ENCODE results near the gene APLP2.
"Not testable (repeated sequence)": the region's sequence is repeated elsewhere in the genome, so short reads cannot be mapped to it uniquely, and the experiment has no call there.

APLP2 gene

DNA sequence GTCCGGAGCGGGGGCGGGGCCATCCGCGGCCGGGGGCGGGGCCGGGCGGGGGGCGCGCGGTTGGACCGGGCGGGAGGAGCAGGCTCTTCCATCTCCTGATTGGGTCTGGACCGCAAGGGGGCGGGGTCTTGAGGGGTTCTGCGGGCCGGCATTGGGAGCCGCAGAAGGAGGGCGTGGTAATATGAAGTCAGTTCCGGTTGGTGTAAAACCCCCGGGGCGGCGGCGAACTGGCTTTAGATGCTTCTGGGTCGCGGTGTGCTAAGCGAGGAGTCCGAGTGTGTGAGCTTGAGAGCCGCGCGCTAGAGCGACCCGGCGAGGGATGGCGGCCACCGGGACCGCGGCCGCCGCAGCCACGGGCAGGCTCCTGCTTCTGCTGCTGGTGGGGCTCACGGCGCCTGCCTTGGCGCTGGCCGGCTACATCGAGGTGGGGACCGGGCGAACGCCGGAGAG, at the start of gene APLP2:
Gene APLP2, plus strand, starts transcription at position 236 of the 450 bp plus-strand sequence. Its CDS starts 84 bp downstream, at position 320.
- DNase-seq: peak; percentile 98

DNA sequence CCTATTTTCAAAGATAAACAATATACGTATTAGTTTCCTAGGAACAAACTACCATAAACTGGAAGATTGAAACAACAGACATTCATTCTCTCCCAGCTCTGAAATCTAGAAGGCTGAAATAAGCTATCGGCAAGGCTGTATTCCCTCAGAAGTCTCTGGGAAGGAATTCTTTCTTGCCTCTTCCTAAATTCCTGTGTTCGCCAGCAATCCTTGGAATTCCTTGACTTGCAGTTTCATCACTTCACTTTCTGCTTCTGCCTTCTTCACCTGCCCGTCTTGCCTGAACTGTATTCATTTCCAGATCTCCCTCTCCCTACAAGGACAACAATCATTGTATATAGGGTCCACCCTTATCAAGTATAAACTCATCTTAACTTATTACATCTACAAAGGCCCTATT, 49.4 kb upstream of the APLP2 start:
- DNase-seq: no peak

DNA sequence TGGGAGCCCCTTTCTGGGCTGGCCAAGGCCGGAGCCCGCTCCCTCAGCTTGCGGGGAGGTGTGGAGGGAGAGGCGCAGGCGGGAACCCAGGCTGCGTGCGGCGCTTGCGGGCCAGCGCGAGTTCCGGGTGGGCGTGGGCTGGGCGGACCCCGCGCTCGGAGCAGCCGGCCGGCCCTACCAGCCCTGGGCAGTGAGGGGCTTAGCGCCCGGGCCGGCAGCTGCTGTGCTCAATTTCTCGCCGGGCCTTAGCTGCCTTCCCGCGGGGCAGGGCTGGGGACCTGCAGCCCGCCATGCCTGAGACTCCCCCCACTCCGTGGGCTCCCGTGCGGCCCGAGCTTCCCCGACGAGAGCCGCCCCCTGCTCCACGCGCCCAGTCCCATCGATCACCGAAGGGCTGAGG, 48.1 kb upstream of the APLP2 start:
- DNase-seq: not testable (repeated sequence)

DNA sequence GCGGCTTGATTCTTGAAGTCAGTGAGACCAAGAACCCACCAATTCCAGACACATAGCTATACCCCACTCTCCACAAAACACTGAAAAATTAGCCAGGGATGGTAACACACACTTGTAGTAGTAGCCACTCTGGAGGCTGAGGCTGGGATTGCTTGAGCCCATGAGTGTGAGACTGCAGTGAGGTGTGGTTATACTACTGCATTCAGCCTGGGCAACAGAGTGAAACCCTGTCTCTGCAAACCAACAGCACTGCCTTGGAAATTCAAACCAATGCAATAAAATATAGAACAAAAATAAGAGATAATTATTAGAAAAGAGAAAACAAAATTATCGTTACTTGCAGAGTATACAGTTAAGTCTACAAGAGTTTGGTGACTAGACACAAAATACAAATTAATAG, 46.9 kb upstream of the APLP2 start:
- DNase-seq: no peak

DNA sequence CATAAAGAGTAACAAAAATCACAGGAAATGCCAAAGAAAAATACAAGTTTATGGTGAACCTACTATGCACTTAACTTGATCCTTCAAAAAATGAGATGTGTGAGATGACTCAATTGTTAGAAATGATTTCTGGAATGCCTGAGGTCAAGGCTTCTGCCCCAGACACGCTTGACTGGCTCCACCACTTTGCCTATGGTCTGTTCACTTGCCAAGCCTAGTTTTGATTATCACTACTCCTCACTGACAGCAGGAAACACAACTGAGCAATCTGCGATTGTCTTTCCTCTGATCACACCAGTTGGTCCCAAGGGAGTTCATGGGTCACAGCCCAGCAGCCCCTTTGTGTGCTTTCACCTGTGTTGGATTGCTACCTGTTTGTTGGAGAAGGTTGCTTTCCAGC, 46.5 kb upstream of the APLP2 start:
- no peak for DNase-seq

DNA sequence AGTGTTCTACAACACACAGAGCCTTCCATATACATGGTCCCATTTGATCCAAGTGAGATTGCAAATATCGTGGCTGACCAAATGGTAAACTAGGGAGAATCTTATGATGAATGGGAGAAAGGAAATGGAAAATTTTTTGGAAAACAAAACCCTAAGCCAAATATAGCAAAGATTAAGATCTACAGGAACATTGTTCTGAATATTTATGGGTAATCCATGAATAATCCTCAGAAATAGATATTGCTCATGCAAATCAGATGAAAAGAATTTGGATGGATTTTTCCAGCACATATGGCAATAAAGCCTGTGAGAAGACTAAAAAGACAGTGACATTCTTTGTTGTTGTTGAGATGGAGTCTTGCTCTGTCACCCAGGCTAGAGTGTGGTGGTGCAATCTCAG, 45.3 kb upstream of the APLP2 start:
- DNase-seq: no peak

DNA sequence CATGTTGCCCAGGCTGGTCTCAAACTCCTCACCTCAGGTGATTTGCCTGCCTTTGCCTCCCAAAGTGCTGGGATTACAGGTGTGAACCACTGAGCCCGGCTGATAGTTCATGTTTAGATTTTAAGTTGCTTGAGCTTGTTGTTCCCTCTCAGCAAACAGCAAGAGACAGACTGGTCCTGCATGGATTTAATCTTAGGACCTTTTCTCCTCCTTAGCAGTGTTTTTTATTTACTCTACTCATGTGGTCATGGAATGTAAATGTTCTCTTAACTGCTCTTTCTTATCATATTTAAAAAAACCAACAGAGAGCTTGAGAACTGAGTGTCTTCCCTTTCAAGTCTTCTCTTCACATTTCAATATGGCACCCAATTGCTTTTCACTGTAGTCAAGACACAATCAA, 44.3 kb upstream of the APLP2 start:
- DNase-seq: no peak

DNA sequence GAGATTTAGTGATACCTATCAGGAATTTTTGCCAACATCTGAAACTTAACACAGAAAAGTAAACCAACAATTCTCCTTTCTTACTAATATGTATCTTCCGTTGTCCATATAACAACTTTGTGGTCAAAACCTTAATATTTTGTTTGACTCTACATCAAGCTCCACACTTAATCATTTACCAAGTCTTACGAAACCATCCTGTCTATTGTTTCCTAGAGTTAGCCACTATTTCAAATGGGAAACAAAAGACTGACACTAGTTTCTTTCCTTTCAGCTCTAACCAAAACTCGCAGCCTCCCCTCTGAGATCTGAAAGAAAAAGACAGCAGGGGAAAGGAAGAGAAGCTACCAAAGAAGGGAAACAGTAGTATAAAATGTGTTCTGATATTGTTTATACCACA, 40.6 kb upstream of the APLP2 start:
- no peak for DNase-seq

DNA sequence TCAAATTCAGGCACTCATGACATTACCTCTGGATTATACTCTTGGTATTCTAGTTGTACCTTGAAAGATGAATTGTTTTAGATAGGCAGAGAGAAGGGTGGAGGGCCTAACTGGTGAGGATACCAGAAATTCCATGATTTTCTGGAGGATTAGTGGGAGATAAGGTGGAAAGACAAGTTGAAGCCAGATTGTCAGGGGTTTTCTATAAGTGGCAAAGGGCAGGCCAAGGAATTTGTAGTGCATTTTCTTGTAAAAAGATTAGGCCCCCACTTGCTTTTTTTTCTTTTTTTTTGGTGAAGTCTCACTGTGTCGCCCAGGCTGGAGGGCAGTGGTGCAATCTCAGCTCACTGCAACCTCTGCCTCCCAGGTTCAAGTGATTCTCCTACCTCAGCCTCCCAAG, 38.6 kb upstream of the APLP2 start:
- DNase-seq: no peak

DNA sequence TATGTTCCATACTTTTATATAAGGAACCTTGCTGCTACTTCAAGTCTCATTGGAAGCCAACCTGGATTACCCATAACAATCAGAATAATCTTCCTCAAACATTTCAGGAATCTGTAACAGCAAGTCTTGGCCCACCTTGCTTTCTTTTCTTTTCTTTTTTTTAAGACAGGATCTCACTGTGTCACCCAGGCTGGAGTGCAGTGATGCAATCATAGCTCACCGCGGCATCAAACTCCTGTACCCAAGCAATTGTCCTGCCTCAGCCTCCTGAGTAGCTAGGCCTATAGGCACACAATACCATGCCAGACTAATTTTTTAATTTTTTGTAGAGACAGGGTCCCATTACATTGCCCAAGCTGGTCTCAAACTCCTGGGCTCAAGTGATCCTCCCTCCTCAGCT, 37.7 kb upstream of the APLP2 start:
- DNase-seq: no peak

DNA sequence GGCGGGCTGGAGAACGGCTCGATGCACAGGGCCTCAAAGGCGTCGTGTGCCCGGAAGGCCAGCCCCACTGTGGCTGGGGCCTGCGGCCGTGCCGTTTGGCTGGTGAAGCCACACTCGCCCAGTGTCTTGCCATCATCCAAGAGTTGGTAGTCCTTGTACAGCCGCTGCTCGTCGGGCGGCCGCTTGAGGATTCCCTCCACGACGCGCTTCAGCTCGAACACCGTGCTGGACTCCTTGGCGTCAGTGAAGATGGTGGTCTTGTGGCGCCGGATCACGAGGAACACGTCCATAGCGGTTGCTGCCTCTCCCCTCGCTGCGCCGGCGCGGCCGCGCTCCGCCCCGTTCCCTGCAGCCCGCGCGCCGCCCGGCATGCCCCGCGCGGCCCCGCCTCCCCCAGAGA, 36.8 kb upstream of the APLP2 start:
- DNase-seq: no peak

DNA sequence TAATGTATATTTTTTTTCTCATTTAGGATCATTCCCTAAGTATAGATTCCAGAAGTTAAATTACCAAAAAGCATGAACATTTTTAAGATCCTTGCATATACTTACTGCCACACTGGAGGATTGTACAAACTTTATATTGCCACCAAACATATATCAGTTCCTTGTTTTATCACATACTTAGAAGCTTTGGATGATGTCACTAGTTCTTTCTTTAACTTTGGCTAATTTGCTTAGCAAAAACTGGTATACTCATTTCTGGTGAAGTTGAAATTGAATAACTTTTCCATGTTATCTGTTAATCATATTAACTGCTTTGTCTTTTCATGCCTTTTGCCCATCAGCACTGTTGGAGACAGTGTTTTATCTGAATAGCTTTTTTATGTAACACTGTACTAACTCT, 35.5 kb upstream of the APLP2 start:
- no peak for DNase-seq

DNA sequence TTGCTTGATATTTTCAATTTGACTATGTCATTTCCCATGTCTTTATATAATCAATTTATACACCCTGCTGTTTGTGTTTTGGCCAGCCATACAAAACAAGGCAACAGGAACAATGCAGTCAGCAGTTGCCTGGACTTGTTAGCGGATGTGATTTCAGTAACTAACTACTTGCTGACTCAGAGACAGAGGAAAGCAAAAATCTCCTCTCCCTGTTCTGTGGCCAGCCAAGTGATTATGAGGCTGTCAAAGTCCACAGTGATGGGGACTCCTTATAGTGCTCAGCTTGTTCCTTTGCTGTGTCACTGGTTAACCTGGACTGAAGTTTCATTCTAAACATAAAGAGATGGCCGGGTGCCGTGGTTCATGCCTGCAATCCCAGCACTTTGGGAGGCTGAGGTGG, 32.6 kb upstream of the APLP2 start:
- no peak for DNase-seq

DNA sequence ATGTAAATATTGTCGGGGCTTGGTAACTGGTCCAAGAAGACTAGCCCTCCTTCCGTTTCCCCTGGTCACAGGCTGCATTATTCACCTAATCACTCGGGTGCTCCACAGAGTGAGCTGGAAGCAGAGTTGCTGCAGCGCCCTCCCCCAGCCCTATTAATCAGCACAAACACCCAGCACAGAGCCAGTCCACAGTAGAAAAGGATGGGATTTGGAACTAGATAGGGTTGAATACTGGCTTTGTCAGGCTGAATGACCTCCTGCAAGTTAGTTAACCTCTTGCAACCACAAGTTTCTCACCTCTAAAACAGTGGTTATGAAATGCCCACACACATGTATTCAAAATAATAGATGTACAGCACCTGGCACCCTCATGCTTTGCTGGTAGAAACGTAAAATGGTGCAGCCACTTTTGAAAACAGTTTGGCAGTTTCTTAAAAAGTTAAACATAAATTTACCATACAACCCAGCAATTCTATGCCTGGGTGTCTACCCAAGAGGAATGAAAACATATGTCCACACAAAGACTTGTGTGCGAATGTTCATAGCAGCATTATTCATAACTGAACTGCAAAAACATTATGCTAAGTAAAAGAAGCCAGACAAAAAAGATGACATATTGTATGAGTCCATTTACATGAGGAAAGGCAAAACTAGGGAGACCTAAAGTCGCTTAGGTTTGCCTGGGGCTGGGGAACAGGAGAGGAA, 31.7 kb upstream of the APLP2 start:
- no peak for DNase-seq

DNA sequence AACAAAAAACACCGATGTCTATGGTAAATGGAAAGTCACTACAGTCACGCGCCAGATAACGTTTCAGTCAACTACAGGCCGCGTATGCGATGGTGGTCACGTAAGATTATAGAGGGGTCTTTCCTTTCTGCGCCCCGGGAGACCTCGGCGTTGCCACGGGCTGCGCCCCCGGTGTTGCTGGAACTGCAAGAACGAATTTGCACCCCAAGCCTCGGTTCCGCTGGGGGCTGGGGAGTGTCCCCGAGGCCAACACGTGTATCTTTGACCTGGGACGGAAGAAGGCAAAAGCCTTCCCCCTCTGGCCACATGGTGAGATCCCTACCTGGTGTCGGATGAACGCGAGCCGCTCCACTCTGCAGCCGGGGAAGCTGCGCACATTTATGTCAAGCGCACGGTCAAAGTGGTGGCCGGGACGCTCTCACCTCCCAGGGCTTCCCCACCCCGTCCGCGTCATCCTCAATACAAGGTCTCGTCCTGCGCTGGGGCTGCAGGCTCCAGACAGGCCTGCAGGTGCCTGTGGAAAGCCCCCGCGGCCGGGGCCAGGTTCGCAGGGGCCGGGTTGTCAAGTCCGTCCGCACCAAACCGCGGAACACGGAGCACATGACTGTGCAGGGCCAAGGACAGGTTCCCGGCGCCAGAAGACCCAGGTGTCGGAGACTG, 29.3 kb upstream of the APLP2 start:
- DNase-seq: no peak

DNA sequence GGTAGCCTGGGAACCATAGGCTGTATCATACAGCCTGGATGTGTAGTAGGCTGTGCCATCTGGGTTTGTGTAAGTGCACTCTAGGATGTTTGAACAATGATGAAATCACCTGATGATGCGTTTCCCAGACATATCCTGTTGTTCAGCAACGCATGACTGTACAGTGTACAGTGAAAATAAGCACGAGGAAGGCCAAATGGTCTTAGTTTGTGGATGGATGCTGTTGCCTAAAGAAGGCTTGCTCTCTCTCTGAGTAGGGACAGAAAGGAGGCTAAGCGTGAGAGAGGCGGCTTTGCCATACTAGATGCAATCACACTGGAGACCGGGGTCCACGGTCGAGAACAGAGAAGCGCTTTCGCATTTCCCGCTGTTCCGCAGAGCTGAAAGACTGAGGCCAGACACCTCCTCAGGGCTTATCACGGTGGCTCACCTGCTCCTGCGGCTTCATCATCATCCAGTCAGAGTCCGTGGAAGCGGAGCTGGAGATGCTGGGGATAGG, 27.6 kb upstream of the APLP2 start:
- DNase-seq: no peak

DNA sequence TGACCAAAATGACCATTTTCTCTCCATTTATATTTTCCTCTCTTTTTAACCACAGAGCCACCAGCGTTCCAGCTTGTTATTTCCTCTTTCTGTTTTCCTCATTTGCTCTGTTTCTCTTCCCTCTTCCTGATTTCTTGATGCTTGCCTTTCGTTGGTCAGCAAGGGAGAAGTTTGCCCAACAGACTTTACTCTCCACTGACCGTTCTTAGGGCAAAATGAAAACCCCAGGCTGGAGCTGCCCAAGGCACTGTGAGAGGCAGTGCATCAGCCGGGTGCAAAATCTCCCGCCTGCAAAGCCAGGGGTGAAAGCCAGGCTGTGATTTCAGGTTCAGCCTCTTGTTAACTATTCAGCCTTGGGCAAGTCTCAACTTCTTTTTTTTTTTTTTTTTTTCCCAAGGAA, 26.1 kb upstream of the APLP2 start:
- no peak for DNase-seq

DNA sequence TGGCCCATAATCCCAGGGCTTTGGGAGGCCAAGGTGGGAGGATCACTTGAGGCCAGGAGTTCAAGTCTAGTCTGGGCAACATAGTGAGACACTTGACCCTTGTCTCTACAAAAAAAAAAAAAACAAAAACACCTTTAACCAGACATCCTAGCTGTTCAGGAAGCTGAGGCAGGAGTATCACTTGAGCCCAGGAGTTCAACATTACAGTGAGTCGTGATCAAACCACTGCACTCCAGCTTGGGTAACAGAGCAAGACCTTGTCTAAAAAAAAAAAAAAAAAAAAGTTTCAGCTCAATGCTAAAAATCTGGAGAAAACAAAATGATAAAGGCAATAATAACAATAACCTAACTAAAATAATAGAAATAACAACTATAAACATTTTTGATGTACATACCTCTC, 22.6 kb upstream of the APLP2 start:
- no peak for DNase-seq

DNA sequence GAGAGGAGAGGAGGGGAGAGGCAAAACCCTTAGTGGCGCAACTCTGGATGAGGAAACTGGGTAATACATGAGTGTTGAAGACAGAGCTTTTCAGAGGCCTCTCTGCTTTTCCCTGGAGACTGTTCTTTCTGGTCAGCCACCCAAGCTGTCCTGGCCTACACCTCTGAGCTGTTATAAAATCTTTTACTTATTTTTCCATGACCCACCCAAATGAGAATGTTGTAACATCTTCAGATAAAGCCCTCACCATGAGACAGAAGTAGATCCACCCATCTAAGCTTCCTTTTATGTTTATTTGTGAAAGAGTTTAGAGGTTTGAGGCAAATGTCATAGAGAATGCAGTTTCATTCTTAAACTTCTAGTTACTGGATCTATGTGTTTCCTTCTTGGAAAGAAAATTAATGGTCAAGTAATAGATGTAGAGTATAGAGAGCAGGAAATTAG, 20.3 kb upstream of the APLP2 start:
- no peak for DNase-seq

DNA sequence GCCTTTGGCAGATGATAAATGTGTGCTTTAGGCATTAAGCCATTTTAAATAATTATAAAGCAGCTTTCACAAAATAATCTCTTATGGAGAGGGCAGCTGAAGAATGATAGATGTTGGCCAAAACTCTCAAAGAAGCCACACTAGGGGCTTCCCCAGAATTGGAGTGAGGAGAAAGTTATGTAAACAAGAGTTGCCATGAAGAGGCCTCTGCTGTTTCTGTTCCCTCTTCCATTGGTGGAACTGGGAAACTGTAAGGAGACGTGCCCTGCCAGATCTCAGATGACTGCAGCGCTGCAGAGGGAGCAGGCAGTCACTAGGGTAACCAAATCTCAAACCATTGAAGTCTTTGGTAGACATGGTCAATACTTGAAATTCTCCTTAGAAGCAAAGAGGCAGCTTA, 19.4 kb upstream of the APLP2 start:
- DNase-seq: no peak

DNA sequence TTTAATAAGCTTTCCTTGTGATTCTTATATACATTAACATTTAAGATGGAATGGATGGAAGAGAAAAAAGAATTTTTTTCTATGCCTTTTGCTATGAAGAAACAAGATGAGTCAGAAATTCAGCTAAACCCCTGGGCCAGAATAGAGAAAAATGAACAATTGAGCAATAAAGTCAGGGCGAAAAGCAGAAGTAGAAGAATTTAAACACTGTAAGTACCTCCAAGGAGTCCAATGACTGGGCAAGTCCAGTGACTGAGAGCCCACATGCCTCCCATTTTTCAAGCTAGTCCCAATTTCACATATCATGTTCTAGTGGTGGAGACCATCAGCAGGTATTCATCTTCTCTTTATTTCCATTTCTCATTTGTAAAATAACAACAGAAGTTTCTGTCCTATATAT, 18.6 kb upstream of the APLP2 start:
- DNase-seq: no peak

DNA sequence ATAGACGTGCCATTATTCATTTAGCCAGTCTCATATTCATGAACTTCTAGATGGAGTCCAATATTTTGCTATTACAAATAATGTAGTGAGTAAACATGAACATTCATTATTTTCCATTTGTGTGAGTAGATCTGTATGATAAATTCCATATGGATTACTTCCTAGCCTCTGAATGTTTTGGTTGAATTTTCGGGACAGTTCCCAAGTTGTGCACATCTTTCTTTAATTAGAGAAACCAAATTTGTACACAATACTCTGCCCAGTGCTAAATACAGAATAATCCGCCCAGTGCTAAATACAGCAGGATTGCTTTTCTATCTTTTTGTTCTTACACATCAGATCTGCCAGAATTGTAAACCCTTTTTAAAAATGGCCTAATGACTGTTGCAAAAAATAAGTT, 17.1 kb upstream of the APLP2 start:
- no peak for DNase-seq

DNA sequence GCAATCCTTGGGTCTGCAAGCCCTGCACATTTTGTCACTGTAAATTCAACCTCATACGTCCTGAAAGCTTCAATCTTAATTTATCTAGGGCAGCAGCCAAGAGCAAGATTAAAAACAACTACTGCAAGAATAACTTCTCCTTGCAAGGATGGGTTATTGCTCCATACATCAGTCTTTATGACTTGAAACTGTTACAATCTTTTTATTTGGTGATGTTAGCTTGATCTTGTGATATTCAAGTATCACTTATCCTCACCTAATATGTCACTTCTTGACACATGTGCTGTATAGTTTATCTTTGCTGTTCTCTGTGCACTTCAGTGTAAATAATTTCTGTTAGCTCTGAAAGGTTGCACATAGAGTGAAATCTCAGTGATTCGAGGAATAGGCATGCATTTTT, 14.7 kb upstream of the APLP2 start:
- no peak for DNase-seq

DNA sequence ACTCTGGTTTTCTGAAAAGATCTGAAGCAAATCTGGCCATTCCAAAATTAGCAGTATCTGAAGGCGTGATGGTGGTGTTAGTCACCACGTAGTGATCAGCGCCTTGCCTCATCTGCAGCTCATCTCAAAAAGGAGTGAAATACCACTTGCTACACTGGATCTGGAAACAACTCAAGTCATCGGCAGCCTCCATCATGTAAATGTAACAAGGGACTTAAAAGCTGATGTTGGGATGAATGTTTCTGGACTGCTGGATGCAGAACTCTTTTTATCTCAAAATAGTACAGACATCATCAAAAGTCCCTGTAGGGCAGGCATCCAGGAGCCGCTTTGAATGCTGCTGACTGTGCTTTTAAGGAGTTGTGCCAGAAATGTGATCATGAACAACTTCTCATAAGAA, 14.1 kb upstream of the APLP2 start:
- no peak for DNase-seq

DNA sequence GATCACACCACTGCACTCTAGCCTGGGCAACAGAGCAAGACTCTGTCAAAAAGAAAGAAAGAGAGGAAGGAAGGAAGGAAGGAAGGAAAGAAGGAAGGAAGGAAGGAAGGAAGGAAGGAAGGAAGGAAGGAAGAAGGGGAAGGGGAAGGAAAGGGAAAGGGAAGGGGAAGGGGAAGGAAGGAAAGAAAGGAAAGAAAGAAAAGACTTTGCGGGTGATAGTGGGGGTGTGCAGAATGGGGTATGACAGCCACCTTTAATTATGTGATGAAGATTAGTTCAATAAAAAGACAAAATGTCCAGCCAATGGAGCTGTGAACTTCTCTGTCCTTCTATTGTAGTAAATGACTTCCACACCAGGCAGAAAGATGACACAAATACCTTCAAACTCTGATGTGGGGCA, 8.7 kb upstream of the APLP2 start:
- no peak for DNase-seq

Measured in retina (tissue), 1 donor.